H1 (cell line): Measurements from ENCODE around the gene INTS1. TPM values are rescaled to one million over a fixed set of nuclear protein-coding genes. Genes with fewer than 3 reads are reported as not detected.

Experiments used
- CTCF ChIA-PET: fragments of 300-600 bp; sonication (Branson Sonifier 250); formaldehyde crosslinking; loops from one replicate; lab custom pipeline; 2021; ENCODE audit not compliant: partially characterized antibody; lab: Charles Lee
- POLR2A ChIA-PET: fragments of 300-600 bp; sonication (Branson Sonifier 250); formaldehyde crosslinking; loops from one replicate; lab custom pipeline; 2021; ENCODE audit warnings: inconsistent platforms; ENCODE audit not compliant: partially characterized antibody; lab: Charles Lee
- DNase-seq, 2 experiments: peaks; one replicate each; pipeline versions ENCODE4 v3.0.0 to v3.0.0-alpha.2; 2010 to 2022; ENCODE audit warnings: low spot score in 2 of 2, low read depth in 1 of 2, mixed read lengths in 1 of 2
- FAIRE-seq: peaks from 2 replicates; lab custom pipeline; 2011; peaks lifted over from hg19 to GRCh38; lab: Jason Lieb, UNC
- H2AFZ ChIP-seq: 2 replicates; pipeline ENCODE4 v1.8.1; 2012; ENCODE audit warnings: low read length, inconsistent platforms
- H2AK5ac ChIP-seq: 2 replicates; pipeline ENCODE4 v1.6.1; 2013; ENCODE audit warnings: low read depth, low read length
- H2BK120ac ChIP-seq: replicated peaks from 2 replicates; pipeline ENCODE3; 2013; ENCODE audit warnings: low read depth, low read length, inconsistent platforms
- H2BK12ac ChIP-seq: 2 replicates; pipeline ENCODE4 v1.6.1; 2013; ENCODE audit warnings: low read depth, low read length
- H2BK15ac ChIP-seq: 2 replicates; pipeline ENCODE4 v1.6.1; 2013; ENCODE audit warnings: low read length
- H2BK20ac ChIP-seq: 2 replicates; pipeline ENCODE4 v1.6.1; 2013; ENCODE audit warnings: low read length
- H2BK5ac ChIP-seq: 2 replicates; pipeline ENCODE4 v1.6.1; 2013; ENCODE audit warnings: low read depth, low read length
- H3K14ac ChIP-seq: 2 replicates; pipeline ENCODE4 v1.6.1; 2013; ENCODE audit warnings: inconsistent platforms; ENCODE audit not compliant: insufficient read length
- H3K18ac ChIP-seq: 2 replicates; pipeline ENCODE4 v1.6.1; 2013; ENCODE audit warnings: low read length; ENCODE audit errors: extremely low read depth
- H3K23ac ChIP-seq: 2 replicates; pipeline ENCODE4 v1.6.1; 2013; ENCODE audit warnings: inconsistent platforms; ENCODE audit not compliant: insufficient read length
- H3K23me2 ChIP-seq: 2 replicates; pipeline ENCODE4 v1.6.1; 2013; ENCODE audit warnings: low read depth, low read length
- H3K27ac ChIP-seq: 2 replicates; pipeline ENCODE4 v1.6.1; 2011; ENCODE audit warnings: low read depth, low read length, inconsistent platforms
- H3K27me3 ChIP-seq, 4 experiments: replicated peaks in 1 of 4; 1 replicate in 1 of 4; 2 replicates in 3 of 4; pipeline versions ENCODE4 v1.6.1 to v1.8.1; 2011 to 2013; ENCODE audit warnings: low read length in 3 of 4, mild to moderate bottlenecking in 3 of 4, inconsistent platforms in 2 of 4, mixed read lengths in 2 of 4, moderate library complexity in 1 of 4; ENCODE audit not compliant: control insufficient read depth in 3 of 4, insufficient read depth in 3 of 4; ENCODE audit errors: extremely low read depth in 1 of 4
- H3K36me3 ChIP-seq, 4 experiments: 2 replicates each; pipeline versions ENCODE4 v1.6.1 to v1.8.1; 2011 to 2013; ENCODE audit warnings: mild to moderate bottlenecking in 4 of 4, low read length in 3 of 4, moderate library complexity in 2 of 4, control low read depth in 1 of 4, inconsistent platforms in 1 of 4; ENCODE audit not compliant: insufficient read depth in 4 of 4, control insufficient read depth in 2 of 4
- H3K4ac ChIP-seq: replicated peaks from 2 replicates; pipeline ENCODE3; 2013; ENCODE audit warnings: low read length, low read depth, mixed read lengths, inconsistent platforms; ENCODE audit not compliant: insufficient read length
- H3K4me1 ChIP-seq, 4 experiments: replicated peaks in 1 of 4; 1 replicate in 1 of 4; 2 replicates in 3 of 4; pipeline versions ENCODE4 v1.6.1 to v1.8.1; 2011 to 2013; ENCODE audit warnings: low read length in 3 of 4, inconsistent platforms in 2 of 4, mixed read lengths in 1 of 4; ENCODE audit not compliant: insufficient read depth in 4 of 4, control insufficient read depth in 3 of 4
- H3K4me2 ChIP-seq, 2 experiments: 2 replicates each; pipeline versions ENCODE4 v1.6.1 to v1.8.1; 2011 to 2013; ENCODE audit warnings: low read depth in 2 of 2, low read length in 2 of 2, control low read depth in 1 of 2, inconsistent platforms in 1 of 2, mild to moderate bottlenecking in 1 of 2; ENCODE audit not compliant: insufficient read depth in 1 of 2
- H3K4me3 ChIP-seq, 4 experiments: fragments of 200-600, 300-600 bp in 1 of 4; sonication (generic), shearing (Covaris generic), sonication (Bioruptor Twin) in 1 of 4; 2 replicates each; pipeline versions ENCODE4 v1.5.1 to v1.8.1; 2011 to 2016; ENCODE audit warnings: low read length in 4 of 4, low read depth in 3 of 4, control low read depth in 2 of 4, inconsistent platforms in 2 of 4, mild to moderate bottlenecking in 2 of 4, mixed read lengths in 1 of 4, moderate library complexity in 1 of 4; ENCODE audit not compliant: insufficient read depth in 2 of 4; ENCODE audit errors: extremely low read depth in 1 of 4
- H3K56ac ChIP-seq: replicated peaks from 2 replicates; pipeline ENCODE3; 2013; ENCODE audit warnings: low read depth, mild to moderate bottlenecking, mixed read lengths, low read length, inconsistent platforms; ENCODE audit not compliant: insufficient read length
- H3K79me1 ChIP-seq: 2 replicates; pipeline ENCODE4 v1.6.1; 2013; ENCODE audit warnings: low read depth, low read length, control low read depth
- H3K79me2 ChIP-seq, 2 experiments: 2 replicates each; pipeline versions ENCODE4 v1.6.1 to v1.8.1; 2012 to 2013; ENCODE audit warnings: low read length in 2 of 2, mild to moderate bottlenecking in 2 of 2, inconsistent platforms in 1 of 2; ENCODE audit not compliant: insufficient read depth in 2 of 2, control insufficient read depth in 1 of 2
- H3K9ac ChIP-seq, 4 experiments: replicated peaks in 1 of 4; 1 replicate in 1 of 4; 2 replicates in 3 of 4; pipeline versions ENCODE4 v1.6.1 to v1.8.1; 2011 to 2013; ENCODE audit warnings: low read depth in 3 of 4, low read length in 3 of 4, control low read depth in 2 of 4, mild to moderate bottlenecking in 2 of 4, moderate library complexity in 2 of 4, inconsistent platforms in 1 of 4; ENCODE audit errors: extremely low read depth in 1 of 4
- H3K9me3 ChIP-seq, 2 experiments: 2 replicates each; pipeline versions ENCODE4 v1.6.1 to v1.8.1; 2012 to 2013; ENCODE audit warnings: mild to moderate bottlenecking in 2 of 2, moderate library complexity in 2 of 2, control low read depth in 1 of 2, inconsistent platforms in 1 of 2, low read depth in 1 of 2, low read length in 1 of 2, mixed read lengths in 1 of 2; ENCODE audit not compliant: insufficient read depth in 2 of 2
- H4K20me1 ChIP-seq, 2 experiments: replicated peaks in 1 of 2; 2 replicates each; pipeline versions ENCODE3 to v1.8.1; 2011 to 2013; ENCODE audit warnings: inconsistent platforms in 2 of 2, low read length in 2 of 2, mild to moderate bottlenecking in 1 of 2; ENCODE audit not compliant: insufficient read depth in 2 of 2, control insufficient read depth in 1 of 2
- H4K5ac ChIP-seq: 2 replicates; pipeline ENCODE4 v1.6.1; 2013; ENCODE audit warnings: low read length, low read depth, mixed read lengths, inconsistent platforms; ENCODE audit not compliant: insufficient read length
- H4K8ac ChIP-seq: 2 replicates; pipeline ENCODE4 v1.8.0; 2013; ENCODE audit warnings: mild to moderate bottlenecking, moderate library complexity, low read length, inconsistent platforms; ENCODE audit not compliant: insufficient read depth; ENCODE audit errors: extremely low read depth
- H4K91ac ChIP-seq: replicated peaks from 2 replicates; pipeline ENCODE3; 2013; ENCODE audit warnings: low read length, mixed read lengths, inconsistent platforms; ENCODE audit not compliant: insufficient read length
- ATF3 ChIP-seq: IDR thresholded peaks from 2 replicates; pipeline ENCODE4 v1.6.1; 2011; ENCODE audit warnings: low read depth, mild to moderate bottlenecking, low read length; ENCODE audit not compliant: insufficient read depth
- CBX5 ChIP-seq: fragments of 300-800, 300-1000 bp; sonication (generic); IDR thresholded peaks from 2 replicates; pipeline ENCODE4 v1.7.1; 2016; ENCODE audit warnings: antibody characterized with exemption, low read length, low read depth
- CREB1 ChIP-seq: IDR thresholded peaks from 2 replicates; pipeline ENCODE4 v1.6.1; 2012; ENCODE audit warnings: inconsistent platforms
- JUN ChIP-seq: IDR thresholded peaks from 2 replicates; pipeline ENCODE4 v1.6.1; 2011; ENCODE audit warnings: low read depth, mild to moderate bottlenecking, improper control_type of control experiment, low read length
- NRF1 ChIP-seq: IDR thresholded peaks from 2 replicates; pipeline ENCODE4 v1.6.1; 2011; ENCODE audit warnings: mild to moderate bottlenecking, low read depth, low read length, improper control_type of control experiment
- PHF8 ChIP-seq: fragments of 200-600 bp; sonication (generic); conservative IDR thresholded peaks from 2 replicates; pipeline ENCODE4 v1.7.1; 2012; ENCODE audit warnings: low read depth, mild to moderate bottlenecking, inconsistent platforms, low read length, moderate library complexity
- POLR2AphosphoS5 ChIP-seq: IDR thresholded peaks from 2 replicates; pipeline ENCODE4 v1.6.1; 2011; ENCODE audit warnings: low read depth, low read length
- RNF2 ChIP-seq: fragments of 200-900, 300-1000 bp; sonication (generic); IDR thresholded peaks from 2 replicates; pipeline ENCODE4 v1.7.1; 2016; ENCODE audit warnings: borderline replicate concordance, low read depth, mild to moderate bottlenecking, antibody characterized with exemption, low read length; ENCODE audit not compliant: poor library complexity, severe bottlenecking; ENCODE audit errors: missing control alignments
- SIN3A ChIP-seq, 2 experiments: IDR thresholded peaks in 1 of 2; conservative IDR thresholded peaks in 1 of 2; 2 replicates each; pipeline ENCODE4 v1.6.1; 2011 to 2012; ENCODE audit warnings: low read length in 2 of 2, improper control_type of control experiment in 1 of 2, low read depth in 1 of 2, mild to moderate bottlenecking in 1 of 2
- SRF ChIP-seq: IDR thresholded peaks from 2 replicates; pipeline ENCODE4 v1.6.1; 2011; ENCODE audit warnings: mild to moderate bottlenecking, low read depth, low read length, moderate library complexity
- TEAD4 ChIP-seq: IDR thresholded peaks from 2 replicates; pipeline ENCODE4 v1.6.1; 2012; ENCODE audit warnings: low read depth, low read length, inconsistent platforms, mixed read lengths
- WGBS, 2 experiments: shearing (Covaris generic) in 1 of 2; methylation state at CpG; one replicate each; pipeline versions ENCODE4 v1.1.6 to v1.1.7; 2013 to 2015; ENCODE audit warnings: low lambda C conversion rate in 2 of 2, mixed read lengths in 2 of 2, inconsistent platforms in 1 of 2, low coverage in 1 of 2, missing lambda C conversion rate in 1 of 2; ENCODE audit not compliant: insufficient replicate concordance in 2 of 2, insufficient coverage in 1 of 2, insufficient read length in 1 of 2; ENCODE audit errors: extremely low coverage in 1 of 2, missing lambda C conversion rate in 1 of 2; 5-methylcytosine and 5-hydroxymethylcytosine counted together
- polyA plus RNA-seq, 7 experiments: library from polyadenylated mRNA; depleted of rRNA in 3 of 7; stranded (reverse) in 5 of 7; unstranded in 2 of 7; fragments of >200 nt in 5 of 7; fragments of 200-250 nt in 2 of 7; gene quantifications; 1 replicate in 5 of 7; 2 replicates in 1 of 7; 4 replicates in 1 of 7; pipeline versions ENCODE4 v1.2.1 to v1.2.3, GENCODE V29; 2011 to 2013; ENCODE audit warnings: missing spikeins in 2 of 7, mixed read lengths in 2 of 7
- total RNA-seq: library from RNA; stranded (reverse); fragmentation: NEBNext Ultra II Directional; extraction: Animal tissue kit (Norgen Biotek cat#: 25700); gene quantifications from 2 replicates; pipeline ENCODE4 v1.2.1, GENCODE V29; 2021
- TF ChIP-seq, protein P1 (sequence below): IDR thresholded peaks from 2 replicates; pipeline ENCODE4 v1.6.1; 2012; ENCODE audit warnings: inconsistent platforms

The INTS1 gene
- total and polyA plus RNA-seq, 2 of the 8 experiments (the other 6 are each of a cell fraction or from before 2014, with no cell fraction given): 76.9 to 104 TPM

- Histone ChIP-seq H3K4ac (no peak overlapping the region), H2AK5ac (no peak overlapping the region), H4K8ac (no peak overlapping the region), H4K91ac (no peak overlapping the region), H3K27me3 (no peaks in the 10 kb centered on the region), H3K27ac (no peak overlapping the region), H4K20me1 (peaks cover 11 to 15% of the 10 kb centered on the region in 2 experiments), H3K4me1 (no peaks in the 10 kb centered on the region), H2BK120ac (no peak overlapping the region), H3K79me2 (peaks cover 2 to 12% of the 10 kb centered on the region in 2 experiments; a peak in 2 of 4 replicates), H3K23ac (no peak overlapping the region), H3K4me2 (no peak overlapping the region), H3K56ac (no peak overlapping the region), H2BK5ac (no peak overlapping the region), H3K18ac (no peak overlapping the region), H4K5ac (no peak overlapping the region), H2BK15ac (no peak overlapping the region), H2AFZ (no peak overlapping the region), H3K23me2 (no peaks in the 10 kb centered on the region), H3K9ac (no peak overlapping the region), H3K9me3 (no peaks in the 10 kb centered on the region), H2BK20ac (no peak overlapping the region), H2BK12ac (no peak overlapping the region), H3K36me3 (peaks cover 11 to 73% (median 45%) of the 10 kb centered on the region in 4 experiments; a peak in 7 of 8 replicates), H3K4me3 (no peak overlapping the region), H3K79me1 (peaks cover 8% of the 10 kb centered on the region; the same call in 1 of the 2 replicates), H3K14ac (no peak overlapping the region)
- WGBS, 2 experiments: 93% methylated on average over 36 of the region's 37 CpGs; no CpG with 5 or more reads in 1 of the 2 experiments
- POLR2A ChIA-PET: interaction anchor here (1.0 to 2.3 kb wide), 5 partner anchors 13 to 37 kb away, joined by 3 to 11 read pairs (median 4); no protein-coding TSS in a partner anchor
- CTCF ChIA-PET: interaction anchor here (0.8 to 2.3 kb wide), 3 partner anchors 8 to 23 kb away, joined by 3 to 8 read pairs (median 3); no protein-coding TSS in a partner anchor
- no peak for FAIRE-seq
- no peak for DNase-seq
- no peak for TF ChIP-seq ATF3
- no peak for TF ChIP-seq POLR2AphosphoS5
- no peak for TF ChIP-seq SIN3A (conservative IDR thresholded peaks at IDR 0.05 in 1 of 2, IDR thresholded peaks at IDR 0.05 in 1 of 2; ENCODE audit: low read depth in 1 of 2, low read length in 2 of 2)
- no peak for TF ChIP-seq NRF1
- no peak for TF ChIP-seq JUN
- TF ChIP-seq SRF: no peak
- TF ChIP-seq TEAD4: no peak
- TF ChIP-seq RNF2: no peak
- TF ChIP-seq, protein P1, sequence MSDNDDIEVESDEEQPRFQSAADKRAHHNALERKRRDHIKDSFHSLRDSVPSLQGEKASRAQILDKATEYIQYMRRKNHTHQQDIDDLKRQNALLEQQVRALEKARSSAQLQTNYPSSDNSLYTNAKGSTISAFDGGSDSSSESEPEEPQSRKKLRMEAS: no peak
- TF ChIP-seq PHF8: no peak
- no peak for TF ChIP-seq CBX5
- TF ChIP-seq CREB1: no peak
These were observed 6.8 kb downstream of the INTS1 start for GRCh38 chr7:1497293-1497927.
